GM18870 (cell line): ENCODE data around the gene TMEM144.
"Not testable (repeated sequence)": the region's sequence is repeated elsewhere in the genome, so short reads cannot be mapped to it uniquely, and the experiment has no call there.

Experiments
- ATAC-seq: cut with Tn5 transposase; IDR thresholded peaks from one replicate; pipeline ENCODE4 v1.9.1; 2021; ENCODE audit warnings: moderate library complexity; ENCODE audit not compliant: unreplicated experiment

TMEM144 gene

GRCh38 chr4:158190718-158191117 is 19.6 kb upstream of the TMEM144 start:
- ATAC-seq = no peak

GRCh38 chr4:158192439-158193158 is 17.7 kb upstream of the TMEM144 start:
- no peak for ATAC-seq

- peak; percentile 68 for ATAC-seq
Observed at GRCh38 chr4:158193171-158193749, 17.0 kb upstream of the TMEM144 start.

- no peak for ATAC-seq
Observed at GRCh38 chr4:158195297-158195696, 15.0 kb upstream of the TMEM144 start.

GRCh38 chr4:158197194-158197776 is 13.0 kb upstream of the TMEM144 start:
- no peak for ATAC-seq

- no peak for ATAC-seq
Observed at GRCh38 chr4:158200214-158200613, 10.1 kb upstream of the TMEM144 start.

GRCh38 chr4:158201322-158201721 is 9.0 kb upstream of the TMEM144 start:
- ATAC-seq = no peak

GRCh38 chr4:158201876-158202275 is 8.4 kb upstream of the TMEM144 start:
- ATAC-seq = no peak

- ATAC-seq = peak; percentile 49
Observed at GRCh38 chr4:158202481-158202880, 7.8 kb upstream of the TMEM144 start.

- ATAC-seq = no peak
Observed at GRCh38 chr4:158203436-158203835, 6.8 kb upstream of the TMEM144 start.

GRCh38 chr4:158203929-158204328 is 6.4 kb upstream of the TMEM144 start:
- no peak for ATAC-seq

- ATAC-seq = peak; percentile 55
Observed at GRCh38 chr4:158208963-158209640, 1.2 kb upstream of the TMEM144 start.

- no peak for ATAC-seq
Observed at GRCh38 chr4:158211222-158211621, 936 bp downstream of the TMEM144 start.

- no peak for ATAC-seq
Observed at GRCh38 chr4:158213466-158213865, 3.2 kb downstream of the TMEM144 start.

- ATAC-seq = no peak
Observed at GRCh38 chr4:158214856-158215255, 4.6 kb downstream of the TMEM144 start.

- no peak for ATAC-seq
Observed at GRCh38 chr4:158217763-158218162, 7.5 kb downstream of the TMEM144 start.

- ATAC-seq = peak; percentile 51
Observed at GRCh38 chr4:158219623-158220022, 9.3 kb downstream of the TMEM144 start.

- ATAC-seq = not testable (repeated sequence)
Observed at GRCh38 chr4:158224318-158224717, 14.0 kb downstream of the TMEM144 start.

GRCh38 chr4:158224999-158225398 is 14.7 kb downstream of the TMEM144 start:
- not testable (repeated sequence) for ATAC-seq

GRCh38 chr4:158227880-158228279 is 17.6 kb downstream of the TMEM144 start:
- ATAC-seq = not testable (repeated sequence)

- ATAC-seq = not testable (repeated sequence)
Observed at GRCh38 chr4:158228399-158228798, 18.1 kb downstream of the TMEM144 start.

GRCh38 chr4:158229768-158230167 is 19.5 kb downstream of the TMEM144 start:
- ATAC-seq = no peak
